IMR-90 (cell line): ENCODE data around the gene CADM3.

Experiments
- RAD21 ChIP-seq: IDR thresholded peaks from 2 replicates; pipeline ENCODE4 v1.6.1; 2012; ENCODE audit warnings: low read length, improper control_type of control experiment
- TF ChIP-seq, protein P1 (sequence below): conservative IDR thresholded peaks from 2 replicates; pipeline ENCODE4 v1.5.1; 2012; ENCODE audit warnings: mild to moderate bottlenecking, low read depth, low read length, improper control_type of control experiment

- TF ChIP-seq, protein P1, sequence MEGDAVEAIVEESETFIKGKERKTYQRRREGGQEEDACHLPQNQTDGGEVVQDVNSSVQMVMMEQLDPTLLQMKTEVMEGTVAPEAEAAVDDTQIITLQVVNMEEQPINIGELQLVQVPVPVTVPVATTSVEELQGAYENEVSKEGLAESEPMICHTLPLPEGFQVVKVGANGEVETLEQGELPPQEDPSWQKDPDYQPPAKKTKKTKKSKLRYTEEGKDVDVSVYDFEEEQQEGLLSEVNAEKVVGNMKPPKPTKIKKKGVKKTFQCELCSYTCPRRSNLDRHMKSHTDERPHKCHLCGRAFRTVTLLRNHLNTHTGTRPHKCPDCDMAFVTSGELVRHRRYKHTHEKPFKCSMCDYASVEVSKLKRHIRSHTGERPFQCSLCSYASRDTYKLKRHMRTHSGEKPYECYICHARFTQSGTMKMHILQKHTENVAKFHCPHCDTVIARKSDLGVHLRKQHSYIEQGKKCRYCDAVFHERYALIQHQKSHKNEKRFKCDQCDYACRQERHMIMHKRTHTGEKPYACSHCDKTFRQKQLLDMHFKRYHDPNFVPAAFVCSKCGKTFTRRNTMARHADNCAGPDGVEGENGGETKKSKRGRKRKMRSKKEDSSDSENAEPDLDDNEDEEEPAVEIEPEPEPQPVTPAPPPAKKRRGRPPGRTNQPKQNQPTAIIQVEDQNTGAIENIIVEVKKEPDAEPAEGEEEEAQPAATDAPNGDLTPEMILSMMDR = no peak
- TF ChIP-seq RAD21 = no peak
These were observed 30.9 kb upstream of the CADM3 start for GRCh38 chr1:159140474-159140873.
